NCI-H524 (cell line): ENCODE data around the gene PRKAG2.
A peak's percentile ranks its signal among the peaks of the same experiment; 100 is the strongest.
"Not testable (repeated sequence)": the region's sequence is repeated elsewhere in the genome, so short reads cannot be mapped to it uniquely, and the experiment has no call there.

Experiments
- DNase-seq, 2 experiments: peaks; one replicate each; lab custom pipeline; 2025; lab: John Stamatoyannopoulos, UW

Gene PRKAG2

GRCh38 chr7:151884312-151885201 is 7.6 kb upstream of the PRKAG2 start:
- DNase-seq = no peak

GRCh38 chr7:151883857-151884256 is 6.9 kb upstream of the PRKAG2 start:
- no peak for DNase-seq

GRCh38 chr7:151882734-151883133 is 5.8 kb upstream of the PRKAG2 start:
- no peak for DNase-seq

- no peak for DNase-seq
Observed at GRCh38 chr7:151880688-151881087, 3.8 kb upstream of the PRKAG2 start.

- DNase-seq = no peak
Observed at GRCh38 chr7:151877911-151878835, 1.3 kb upstream of the PRKAG2 start.

- peak; percentile 31 to 59 for DNase-seq
Observed at GRCh38 chr7:151875942-151876898, 695 bp downstream of the PRKAG2 start.

- not testable (repeated sequence) for DNase-seq
Observed at GRCh38 chr7:151874479-151874878, 2.4 kb downstream of the PRKAG2 start.

- no peak for DNase-seq
Observed at GRCh38 chr7:151873402-151873965, 3.4 kb downstream of the PRKAG2 start.

- no peak for DNase-seq
Observed at GRCh38 chr7:151872531-151873401, 4.1 kb downstream of the PRKAG2 start.

GRCh38 chr7:151871904-151872303 is 5.0 kb downstream of the PRKAG2 start:
- DNase-seq = no peak

- DNase-seq = no peak
Observed at GRCh38 chr7:151871189-151871735, 5.7 kb downstream of the PRKAG2 start.

GRCh38 chr7:151869968-151870918 is 6.7 kb downstream of the PRKAG2 start:
- no peak for DNase-seq

GRCh38 chr7:151869455-151869854 is 7.5 kb downstream of the PRKAG2 start:
- DNase-seq = no peak

GRCh38 chr7:151869109-151869428 is 7.8 kb downstream of the PRKAG2 start:
- DNase-seq = no peak

GRCh38 chr7:151868396-151869108 is 8.4 kb downstream of the PRKAG2 start:
- DNase-seq = no peak

- no peak for DNase-seq
Observed at GRCh38 chr7:151867912-151868311, 9.0 kb downstream of the PRKAG2 start.

GRCh38 chr7:151866761-151867655 is 9.9 kb downstream of the PRKAG2 start:
- no peak for DNase-seq
